ENCODE measurements around the gene PGS1.

The PGS1 gene

DNA sequence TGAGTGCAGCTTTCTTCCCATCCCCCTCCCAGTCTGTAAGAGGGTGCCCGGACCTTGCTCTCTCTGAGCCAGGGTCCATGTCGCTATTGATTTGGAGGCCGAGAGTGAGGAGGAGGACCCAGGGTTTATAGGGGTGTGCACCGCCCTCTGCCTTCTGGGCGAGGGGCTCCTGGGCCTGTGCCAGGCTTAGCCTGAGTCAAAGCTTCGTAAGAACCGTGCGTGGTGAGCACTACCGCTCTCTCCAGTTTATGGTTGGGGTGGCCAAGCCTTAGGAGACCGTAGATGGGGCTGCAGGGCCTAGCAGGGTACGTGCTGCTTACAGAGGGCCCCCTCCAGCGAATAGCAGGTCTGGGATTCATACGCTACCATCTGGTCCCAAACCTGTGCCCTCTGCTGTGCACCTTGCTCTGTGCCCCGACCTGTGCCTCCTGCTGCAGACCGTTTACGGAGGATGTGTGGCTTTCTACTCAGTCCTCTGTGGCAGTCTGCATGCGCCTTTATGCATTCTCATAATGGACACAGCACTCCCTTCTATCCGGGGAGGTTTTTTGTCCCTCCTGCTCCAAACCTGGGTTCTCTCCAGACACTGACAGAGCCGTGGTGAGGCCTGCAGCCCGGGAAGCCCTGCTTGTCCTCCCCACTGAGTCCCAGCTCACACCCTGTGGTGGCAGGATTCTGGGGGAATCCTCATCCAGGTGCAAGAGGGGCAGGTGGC, 54.7 kb downstream of the PGS1 start:
- Histone ChIP-seq H3K4me3 (ENCODE audit: low read depth in 1 of 2, low read length in 2 of 2) (no peak overlapping the region), H3K36me3 (ENCODE audit: insufficient read depth, low read length) (peaks cover 15% of the 10 kb centered on the region), H3K9me3 (ENCODE audit: insufficient read depth, low read length, severe bottlenecking) (no peaks in the 10 kb centered on the region), H3K9ac (ENCODE audit: low read depth, low read length) (no peak overlapping the region), H3K79me2 (ENCODE audit: insufficient read depth, low read length) (no peaks in the 10 kb centered on the region), H3K27me3 (ENCODE audit: insufficient read depth, low read length, poor library complexity) (no peaks in the 10 kb centered on the region), H2AFZ (ENCODE audit: low read depth, low read length) (no peak overlapping the region), H3K27ac (ENCODE audit: low read length) (no peak overlapping the region), H4K20me1 (ENCODE audit: insufficient read depth, low read length) (no peaks in the 10 kb centered on the region; the same call in 1 of the 2 replicates), H3K4me2 (ENCODE audit: insufficient read depth, low read length) (no peak overlapping the region), H3K4me1 (ENCODE audit: insufficient read depth, low read length) (no peaks in the 10 kb centered on the region)
- DNase-seq (no peak), ATAC-seq (ENCODE audit: insufficient read depth, low read depth) (0 out of 3 replicates have a peak, but pooled peaks have one; percentile 13)
- TF ChIP-seq EZH2 (IDR thresholded peaks at IDR 0.05; ENCODE audit: borderline replicate concordance, low read depth, low read length, severe bottlenecking) = no peak
- TF ChIP-seq, protein P1, sequence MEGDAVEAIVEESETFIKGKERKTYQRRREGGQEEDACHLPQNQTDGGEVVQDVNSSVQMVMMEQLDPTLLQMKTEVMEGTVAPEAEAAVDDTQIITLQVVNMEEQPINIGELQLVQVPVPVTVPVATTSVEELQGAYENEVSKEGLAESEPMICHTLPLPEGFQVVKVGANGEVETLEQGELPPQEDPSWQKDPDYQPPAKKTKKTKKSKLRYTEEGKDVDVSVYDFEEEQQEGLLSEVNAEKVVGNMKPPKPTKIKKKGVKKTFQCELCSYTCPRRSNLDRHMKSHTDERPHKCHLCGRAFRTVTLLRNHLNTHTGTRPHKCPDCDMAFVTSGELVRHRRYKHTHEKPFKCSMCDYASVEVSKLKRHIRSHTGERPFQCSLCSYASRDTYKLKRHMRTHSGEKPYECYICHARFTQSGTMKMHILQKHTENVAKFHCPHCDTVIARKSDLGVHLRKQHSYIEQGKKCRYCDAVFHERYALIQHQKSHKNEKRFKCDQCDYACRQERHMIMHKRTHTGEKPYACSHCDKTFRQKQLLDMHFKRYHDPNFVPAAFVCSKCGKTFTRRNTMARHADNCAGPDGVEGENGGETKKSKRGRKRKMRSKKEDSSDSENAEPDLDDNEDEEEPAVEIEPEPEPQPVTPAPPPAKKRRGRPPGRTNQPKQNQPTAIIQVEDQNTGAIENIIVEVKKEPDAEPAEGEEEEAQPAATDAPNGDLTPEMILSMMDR (IDR thresholded peaks at IDR 0.05; ENCODE audit: borderline replicate concordance, extremely low read depth, low read length, poor library complexity, severe bottlenecking) = no peak

DNA sequence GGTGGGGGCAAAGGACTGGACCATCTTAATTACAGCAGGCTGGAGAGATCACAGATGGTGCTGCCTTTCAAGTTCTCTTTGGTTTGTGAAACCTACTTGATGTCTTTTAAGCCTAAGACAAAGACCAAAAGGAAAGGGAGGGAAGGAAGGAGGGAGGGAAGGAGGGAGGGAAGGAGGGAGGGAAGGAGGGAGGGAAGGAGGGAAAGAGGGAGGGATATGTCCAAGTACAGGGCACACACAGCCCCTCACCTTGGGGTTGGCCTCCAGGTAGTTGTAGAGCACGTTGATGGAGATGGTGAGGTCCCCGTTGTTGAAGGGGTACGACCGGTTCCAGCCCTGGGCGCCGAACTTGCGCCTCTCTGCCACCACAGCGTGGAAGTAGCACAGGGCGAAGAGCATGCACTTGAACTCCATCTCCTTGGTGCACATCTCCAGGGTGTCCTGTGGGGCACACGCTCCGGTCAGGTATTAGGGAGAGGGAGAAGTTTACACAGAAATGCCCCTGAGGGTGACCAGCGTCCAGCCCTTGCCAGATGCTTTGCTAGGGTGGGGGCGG, 55.4 kb downstream of the PGS1 start:
- no peaks in the 10 kb centered on the region for H3K27me3 ChIP-seq (ENCODE audit: insufficient read depth, low read length, poor library complexity)
- DNase-seq (no peak), ATAC-seq (ENCODE audit: insufficient read depth, low read depth) (0 out of 3 replicates have a peak, but pooled peaks have one; percentile 5)
- no peaks in the 10 kb centered on the region for H3K79me2 ChIP-seq (ENCODE audit: insufficient read depth, low read length)
- no peak overlapping the region for H3K4me2 ChIP-seq (ENCODE audit: insufficient read depth, low read length)
- peaks cover 10% of the 10 kb centered on the region for H3K36me3 ChIP-seq (ENCODE audit: insufficient read depth, low read length)
- H3K4me3 ChIP-seq (ENCODE audit: low read depth in 1 of 2, low read length in 2 of 2) = no peak overlapping the region
- H3K4me1 ChIP-seq (ENCODE audit: insufficient read depth, low read length) = no peaks in the 10 kb centered on the region
- TF ChIP-seq EZH2 (IDR thresholded peaks at IDR 0.05; ENCODE audit: borderline replicate concordance, low read depth, low read length, severe bottlenecking) = no peak
- TF ChIP-seq, protein P1 (IDR thresholded peaks at IDR 0.05; ENCODE audit: borderline replicate concordance, extremely low read depth, low read length, poor library complexity, severe bottlenecking) = no peak
- H3K9me3 ChIP-seq (ENCODE audit: insufficient read depth, low read length, severe bottlenecking) = no peaks in the 10 kb centered on the region
- no peak overlapping the region for H3K9ac ChIP-seq (ENCODE audit: low read depth, low read length)
- H4K20me1 ChIP-seq (ENCODE audit: insufficient read depth, low read length) = no peaks in the 10 kb centered on the region; the same call in 1 of the 2 replicates
- no peak overlapping the region for H3K27ac ChIP-seq (ENCODE audit: low read length)
- no peak overlapping the region for H2AFZ ChIP-seq (ENCODE audit: low read depth, low read length)

DNA sequence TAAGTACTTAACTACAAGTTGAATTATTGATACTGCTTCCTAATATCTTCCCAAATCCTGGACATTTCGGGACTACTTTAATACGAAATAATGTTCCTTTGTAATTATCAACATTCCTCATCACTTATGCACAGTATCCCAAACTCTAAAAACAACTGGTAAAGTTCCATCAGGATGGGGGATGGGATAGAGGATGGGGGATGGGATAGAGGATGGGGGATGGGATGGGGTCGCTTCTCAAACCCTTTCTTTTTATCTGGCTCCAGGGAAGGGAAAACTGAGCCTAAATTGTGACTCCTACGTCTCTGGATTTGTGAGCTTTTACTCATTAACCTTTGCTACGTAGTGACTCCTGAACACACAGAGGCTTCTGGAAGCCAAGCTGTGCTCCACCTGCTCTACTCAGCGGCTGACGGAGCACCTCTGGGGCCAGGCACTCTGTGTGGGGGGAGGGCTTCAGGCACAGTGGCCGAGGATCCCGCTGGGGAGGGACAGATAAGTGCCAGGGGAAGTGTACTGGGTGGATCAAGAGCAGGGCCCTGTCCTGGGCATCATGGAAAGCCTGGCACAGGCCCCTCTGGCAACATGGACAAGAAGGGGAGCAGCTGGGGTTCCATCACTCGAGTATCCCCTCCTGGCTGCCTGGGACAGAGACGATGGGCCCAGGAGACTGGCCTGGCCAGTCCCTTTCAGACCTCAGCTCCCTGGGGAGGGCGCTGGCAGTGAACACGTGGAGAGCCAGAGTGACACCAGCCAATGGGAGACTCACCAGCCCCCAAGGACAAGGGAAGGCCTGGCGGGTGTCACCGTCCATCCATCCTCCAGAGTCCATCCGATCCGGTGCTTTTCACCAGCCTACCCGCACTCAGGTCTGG, 56.2 kb downstream of the PGS1 start:
- no peaks in the 10 kb centered on the region; the same call in 1 of the 2 replicates for H4K20me1 ChIP-seq (ENCODE audit: insufficient read depth, low read length)
- H3K9me3 ChIP-seq (ENCODE audit: insufficient read depth, low read length, severe bottlenecking) = no peaks in the 10 kb centered on the region
- no peak overlapping the region for H2AFZ ChIP-seq (ENCODE audit: low read depth, low read length)
- no peak for DNase-seq
- no peaks in the 10 kb centered on the region for H3K79me2 ChIP-seq (ENCODE audit: insufficient read depth, low read length)
- no peak overlapping the region for H3K9ac ChIP-seq (ENCODE audit: low read depth, low read length)
- no peak overlapping the region for H3K4me3 ChIP-seq (ENCODE audit: low read depth in 1 of 2, low read length in 2 of 2)
- no peak for TF ChIP-seq EZH2 (IDR thresholded peaks at IDR 0.05; ENCODE audit: borderline replicate concordance, low read depth, low read length, severe bottlenecking)
- TF ChIP-seq, protein P1 (IDR thresholded peaks at IDR 0.05; ENCODE audit: borderline replicate concordance, extremely low read depth, low read length, poor library complexity, severe bottlenecking) = no peak
- no peak overlapping the region for H3K27ac ChIP-seq (ENCODE audit: low read length)
- no peak overlapping the region for H3K4me2 ChIP-seq (ENCODE audit: insufficient read depth, low read length)
- H3K4me1 ChIP-seq (ENCODE audit: insufficient read depth, low read length) = no peaks in the 10 kb centered on the region
- no peaks in the 10 kb centered on the region for H3K27me3 ChIP-seq (ENCODE audit: insufficient read depth, low read length, poor library complexity)
- ATAC-seq (ENCODE audit: insufficient read depth, low read depth) = no peak
- peaks cover 1% of the 10 kb centered on the region; the same call in 1 of the 2 replicates for H3K36me3 ChIP-seq (ENCODE audit: insufficient read depth, low read length)

Data from DND-41 (cell line).